Stimulated activated CD8-positive, alpha-beta memory T cell treated with anti-CD3 and anti-CD28 coated beads, Interleukin-2, amount 100 ng/mL, for 1 hour (primary cell): ENCODE data around the gene RAG2.

Experiments
- DNase-seq, 2 donors: peaks; one replicate each; pipeline ENCODE4 v3.0.0-alpha.2; 2020; ENCODE audit warnings: low read depth in 2 of 2

RAG2 gene

DNA sequence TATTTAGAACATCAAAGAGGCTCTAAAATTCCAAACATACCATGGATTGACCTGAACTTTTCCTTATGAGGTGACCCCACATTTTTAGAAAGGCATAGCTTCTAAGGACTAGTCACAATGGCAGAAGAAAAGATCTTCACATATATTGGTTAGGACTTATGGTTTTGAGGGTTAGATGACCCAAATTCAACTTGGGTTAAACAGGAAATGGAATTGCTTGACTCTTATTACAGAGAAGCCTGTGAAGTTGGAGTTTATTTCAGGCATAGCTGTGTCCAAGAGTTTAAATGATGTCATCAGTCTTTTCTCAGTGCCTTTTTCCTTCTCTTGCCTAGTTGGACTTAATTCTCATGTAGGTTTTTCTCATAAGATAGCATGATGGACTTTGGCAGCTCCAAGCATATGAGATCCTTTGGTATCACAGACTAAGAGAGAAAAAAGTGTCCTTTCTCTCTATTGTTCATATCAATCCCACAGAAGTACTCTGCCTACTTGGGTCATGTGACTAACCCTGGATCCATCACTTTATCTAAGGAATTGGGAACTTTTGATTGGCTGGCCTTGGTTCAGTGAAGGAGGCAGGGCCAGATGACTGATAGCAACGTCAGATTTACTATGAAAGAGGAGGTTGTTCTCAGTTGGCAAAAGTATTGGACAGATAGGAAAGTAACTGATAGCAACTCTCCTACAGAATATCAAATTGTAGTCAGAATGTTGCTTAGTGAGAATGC, 47.5 kb downstream of the RAG2 start:
- no peak for DNase-seq
